HepG2 (cell line): Measurements from ENCODE around the gene HNRNPL. TPM values are rescaled to one million over a fixed set of nuclear protein-coding genes. Genes with fewer than 3 reads are reported as not detected.
A peak's percentile ranks its signal among the peaks of the same experiment; 100 is the strongest.

Experiments
- CREBL2 ChIP-seq: sonication (generic); formaldehyde crosslinking; IDR thresholded peaks from 2 replicates; pipeline ENCODE4 v1.8.1; 2023; ENCODE audit warnings: missing genetic modification reagents, mild to moderate bottlenecking, borderline replicate concordance
- ELK4 ChIP-seq: sonication (generic); formaldehyde crosslinking; IDR thresholded peaks from 2 replicates; pipeline ENCODE4 v1.9.0; 2021; ENCODE audit warnings: missing genetic modification reagents, borderline replicate concordance
- IKZF5 ChIP-seq: IDR thresholded peaks from 2 replicates; pipeline ENCODE4 v1.6.1; 2018; ENCODE audit warnings: missing genetic modification reagents, mild to moderate bottlenecking, missing compliant biosample characterization
- IRF1 ChIP-seq: sonication (generic); formaldehyde crosslinking; IDR thresholded peaks from 2 replicates; pipeline ENCODE4 v1.4.0; 2020; ENCODE audit warnings: low read depth, mild to moderate bottlenecking, missing genetic modification reagents
- MIXL1 ChIP-seq: IDR thresholded peaks from 2 replicates; pipeline ENCODE4 v1.6.1; 2016
- NCOA1 ChIP-seq: sonication (generic); formaldehyde crosslinking; IDR thresholded peaks from 2 replicates; pipeline ENCODE4 v1.9.0; 2021; ENCODE audit warnings: missing genetic modification reagents
- NFIC ChIP-seq: IDR thresholded peaks from 2 replicates; pipeline ENCODE4 v1.6.1; 2012; ENCODE audit warnings: mild to moderate bottlenecking, low read length, inconsistent platforms
- PBX2 ChIP-seq: IDR thresholded peaks from 2 replicates; pipeline ENCODE4 v1.6.1; 2016; ENCODE audit warnings: control low read depth
- PRDM15 ChIP-seq: sonication (generic); formaldehyde crosslinking; IDR thresholded peaks from 2 replicates; pipeline ENCODE4 v1.4.0; 2020; ENCODE audit warnings: missing genetic modification reagents
- RXRA ChIP-seq: sonication (generic); formaldehyde crosslinking; IDR thresholded peaks from 2 replicates; pipeline ENCODE4 v1.5.1; 2020; ENCODE audit warnings: missing genetic modification reagents
- SMAD1 ChIP-seq: sonication (generic); formaldehyde crosslinking; IDR thresholded peaks from 2 replicates; pipeline ENCODE4 v1.4.0; 2020; ENCODE audit warnings: missing genetic modification reagents, low read depth, mild to moderate bottlenecking, borderline replicate concordance
- SSRP1 ChIP-seq: IDR thresholded peaks from 2 replicates; pipeline ENCODE4 v1.6.1; 2016; ENCODE audit warnings: control low read depth
- TGIF2 ChIP-seq: IDR thresholded peaks from 2 replicates; pipeline ENCODE4 v1.6.1; 2016; ENCODE audit warnings: control low read depth, missing compliant biosample characterization
- ZFAT ChIP-seq: sonication (generic); formaldehyde crosslinking; conservative IDR thresholded peaks from 2 replicates; pipeline ENCODE4 v1.8.1; 2023; ENCODE audit warnings: missing genetic modification reagents, inconsistent platforms
- ZFP82 ChIP-seq: sonication (generic); formaldehyde crosslinking; IDR thresholded peaks from 2 replicates; pipeline ENCODE4 v1.5.1; 2020; ENCODE audit warnings: mild to moderate bottlenecking, missing genetic modification reagents, borderline replicate concordance
- ZMYM2 ChIP-seq: sonication (generic); formaldehyde crosslinking; IDR thresholded peaks from 2 replicates; pipeline ENCODE4 v1.8.0; 2022; ENCODE audit warnings: mild to moderate bottlenecking, missing genetic modification reagents
- ZMYM4 ChIP-seq: sonication (generic); formaldehyde crosslinking; IDR thresholded peaks from 2 replicates; pipeline ENCODE4 v1.8.1; 2023; ENCODE audit warnings: mild to moderate bottlenecking, missing genetic modification reagents
- ZNF18 ChIP-seq: sonication (generic); formaldehyde crosslinking; IDR thresholded peaks from 2 replicates; pipeline ENCODE4 v1.8.0; 2022; ENCODE audit warnings: mild to moderate bottlenecking, missing genetic modification reagents; ENCODE audit not compliant: insufficient replicate concordance
- ZNF30 ChIP-seq: sonication (generic); formaldehyde crosslinking; IDR thresholded peaks from 2 replicates; pipeline ENCODE4 v1.5.0; 2020; ENCODE audit warnings: mild to moderate bottlenecking, missing genetic modification reagents
- ZNF451 ChIP-seq: sonication (generic); formaldehyde crosslinking; IDR thresholded peaks from 2 replicates; pipeline ENCODE4 v1.5.0; 2020; ENCODE audit warnings: mild to moderate bottlenecking, missing genetic modification reagents
- ZNF547 ChIP-seq: sonication (generic); formaldehyde crosslinking; IDR thresholded peaks from 2 replicates; pipeline ENCODE4 v1.5.1; 2020; ENCODE audit warnings: mild to moderate bottlenecking, missing genetic modification reagents
- polyA plus RNA-seq, 8 experiments: library from polyadenylated mRNA; depleted of rRNA in 3 of 8; stranded (reverse) in 7 of 8; unstranded in 1 of 8; fragments of >200 nt; fragmentation: Illumina TruSeq in 4 of 8; extraction: Trizol in 4 of 8; gene quantifications; 2 replicates each; pipeline versions ENCODE4 v1.2.1 to v1.2.3, GENCODE V29; 2011 to 2016; ENCODE audit warnings: low read depth in 4 of 8, missing spikeins in 1 of 8, mixed read lengths in 1 of 8; ENCODE audit not compliant: insufficient read depth in 1 of 8
- total RNA-seq, 5 experiments: library from RNA; depleted of rRNA; stranded (reverse); fragments of >200 nt; fragmentation: Illumina TruSeq; extraction: Trizol; gene quantifications; 2 replicates each; pipeline ENCODE4 v1.2.3, GENCODE V29; 2016; ENCODE audit warnings: low read depth in 1 of 5

Gene HNRNPL
- total and polyA plus RNA-seq, 2 of the 13 experiments (the other 11 are each of a cell fraction or from before 2014, with no cell fraction given) = 156 to 278 TPM

- TF ChIP-seq IRF1 (no peak), ZMYM4 (CRISPR knock-in tag) (no peak; the same call in none of the 2 replicates), NCOA1 (CRISPR knock-in tag) (no peak), PBX2 (CRISPR knock-in tag) (peak; percentile 52), ZMYM2 (CRISPR knock-in tag) (peak; percentile 75; the same call in 1 of the 2 replicates), ZNF451 (no peak), SMAD1 (no peak), ZFAT (CRISPR knock-in tag) (no peak), CREBL2 (CRISPR knock-in tag) (no peak), MIXL1 (CRISPR knock-in tag) (no peak), PRDM15 (CRISPR knock-in tag) (no peak), ELK4 (CRISPR knock-in tag) (no peak), ZNF18 (no peak), ZNF547 (CRISPR knock-in tag) (no peak), NFIC (no peak), ZNF30 (CRISPR knock-in tag) (0 out of 2 replicates have a peak, but pooled peaks have one; percentile 25), RXRA (CRISPR knock-in tag) (peak; percentile 87; the same call in 1 of the 2 replicates), IKZF5 (CRISPR knock-in tag) (no peak; the same call in 1 of the 2 replicates), ZFP82 (CRISPR knock-in tag) (peak; percentile 75; the same call in 1 of the 2 replicates), TGIF2 (CRISPR knock-in tag) (no peak), SSRP1 (CRISPR knock-in tag) (no peak)
These were observed 18.6 kb downstream of the HNRNPL start (continued) for GRCh38 chr19:38831142-38831605.
